HEK293 (cell line): Measurements from ENCODE around the gene CNOT6L.

Experiments used
- CTCF ChIA-PET: fragments of 350-600 bp; formaldehyde crosslinking; extraction: SDS; loops from one replicate; lab custom pipeline; 2021; ENCODE audit warnings: antibody characterized with exemption; lab: Yijun Ruan, JAX
- POLR2A ChIA-PET: fragments of 300-600 bp; formaldehyde crosslinking; extraction: SDS; loops from one replicate; lab custom pipeline; 2020; ENCODE audit warnings: antibody characterized with exemption, inconsistent platforms; lab: Yijun Ruan, JAX
- H3K27ac ChIP-seq: fragments of 200-500 bp; sonication (Bioruptor generic); 2 replicates; pipeline ENCODE4 v1.5.1; 2014; ENCODE audit warnings: low read depth, low read length, control low read depth, inconsistent platforms; ENCODE audit errors: extremely low read depth
- H3K36me3 ChIP-seq, 2 experiments: fragments of 200-500 bp in 1 of 2; sonication (Bioruptor generic) in 1 of 2; 1 replicate in 1 of 2; 2 replicates in 1 of 2; pipeline ENCODE4 v1.5.1; 2014 to 2017; ENCODE audit warnings: inconsistent platforms in 2 of 2, low read length in 2 of 2; ENCODE audit not compliant: control insufficient read depth in 2 of 2, insufficient read depth in 1 of 2
- H3K4me1 ChIP-seq: fragments of 200-500 bp; sonication (Bioruptor generic); 2 replicates; pipeline ENCODE4 v1.5.1; 2014; ENCODE audit warnings: mild to moderate bottlenecking, low read length, inconsistent platforms; ENCODE audit not compliant: control insufficient read depth, insufficient read depth
- H3K4me3 ChIP-seq: 2 replicates; pipeline ENCODE4 v1.5.1; 2011; ENCODE audit warnings: low read depth, mild to moderate bottlenecking, control low read depth, low read length, moderate library complexity
- H3K9me3 ChIP-seq: fragments of 200-500 bp; sonication (Bioruptor generic); 2 replicates; pipeline ENCODE4 v1.5.1; 2014; ENCODE audit warnings: low read depth, low read length, inconsistent platforms; ENCODE audit not compliant: control insufficient read depth, insufficient read depth
- HOXA7 ChIP-seq: sonication (generic); formaldehyde crosslinking; IDR thresholded peaks from 2 replicates; pipeline ENCODE4 v1.8.1; 2022; ENCODE audit warnings: missing genetic modification reagents, borderline replicate concordance
- KLF16 ChIP-seq: fragments of 450-650 bp; formaldehyde crosslinking; IDR thresholded peaks from 2 replicates; pipeline ENCODE4 v1.5.1; 2017; ENCODE audit warnings: missing biosample characterization, missing genetic modification characterization
- OVOL3 ChIP-seq: fragments of 450-650 bp; formaldehyde crosslinking; IDR thresholded peaks from 2 replicates; pipeline ENCODE4 v1.5.1; 2016; ENCODE audit warnings: missing biosample characterization, missing genetic modification characterization
- RBAK ChIP-seq: fragments of 450-650 bp; formaldehyde crosslinking; IDR thresholded peaks from 2 replicates; pipeline ENCODE4 v1.5.1; 2016; ENCODE audit warnings: missing biosample characterization, missing genetic modification characterization
- SP2 ChIP-seq: fragments of 450-650 bp; formaldehyde crosslinking; IDR thresholded peaks from 2 replicates; pipeline ENCODE4 v1.5.1; 2016; ENCODE audit warnings: missing biosample characterization, missing genetic modification characterization
- ZNF214 ChIP-seq: fragments of 450-650 bp; formaldehyde crosslinking; IDR thresholded peaks from 2 replicates; pipeline ENCODE4 v1.5.1; 2017; ENCODE audit warnings: missing biosample characterization, mild to moderate bottlenecking, missing genetic modification characterization, borderline replicate concordance
- ZNF302 ChIP-seq: fragments of 450-650 bp; formaldehyde crosslinking; IDR thresholded peaks from 2 replicates; pipeline ENCODE4 v1.5.1; 2016; ENCODE audit warnings: missing biosample characterization, missing genetic modification characterization, low read depth
- ZNF394 ChIP-seq: fragments of 450-650 bp; formaldehyde crosslinking; IDR thresholded peaks from 2 replicates; pipeline ENCODE4 v1.5.1; 2016; ENCODE audit warnings: missing biosample characterization, missing genetic modification characterization, mild to moderate bottlenecking, moderate library complexity, borderline replicate concordance
- ZNF514 ChIP-seq: fragments of 450-650 bp; formaldehyde crosslinking; IDR thresholded peaks from 2 replicates; pipeline ENCODE4 v1.5.1; 2016; ENCODE audit warnings: missing biosample characterization, missing genetic modification characterization
- ZNF561 ChIP-seq: fragments of 450-650 bp; IDR thresholded peaks from 2 replicates; pipeline ENCODE4 v1.5.1; 2018; ENCODE audit warnings: missing biosample characterization, missing genetic modification characterization, borderline replicate concordance
- ZNF600 ChIP-seq: fragments of 450-650 bp; formaldehyde crosslinking; IDR thresholded peaks from 2 replicates; pipeline ENCODE4 v1.5.1; 2016; ENCODE audit warnings: missing biosample characterization, missing genetic modification characterization
- ZNF776 ChIP-seq: fragments of 450-650 bp; formaldehyde crosslinking; IDR thresholded peaks from 2 replicates; pipeline ENCODE4 v1.5.0; 2017; ENCODE audit warnings: missing biosample characterization, missing genetic modification characterization, borderline replicate concordance
- ZNF792 ChIP-seq: fragments of 450-650 bp; formaldehyde crosslinking; IDR thresholded peaks from 2 replicates; pipeline ENCODE4 v1.5.1; 2016; ENCODE audit warnings: missing biosample characterization, missing genetic modification characterization
- TF ChIP-seq, protein P1 (sequence below): fragments of 450-650 bp; formaldehyde crosslinking; conservative IDR thresholded peaks from 2 replicates; pipeline ENCODE4 v1.5.1; 2016; ENCODE audit warnings: low read depth, missing biosample characterization, missing genetic modification characterization
- TF ChIP-seq, protein P2 (sequence below): fragments of 450-650 bp; formaldehyde crosslinking; IDR thresholded peaks from 2 replicates; pipeline ENCODE4 v1.5.1; 2017; ENCODE audit warnings: missing biosample characterization, mild to moderate bottlenecking, missing genetic modification characterization, moderate library complexity
- TF ChIP-seq, protein P3 (sequence below): fragments of 450-650 bp; formaldehyde crosslinking; IDR thresholded peaks from 2 replicates; pipeline ENCODE4 v1.5.1; 2016; ENCODE audit warnings: missing biosample characterization, missing genetic modification characterization
- TF ChIP-seq, protein P4 (sequence below): fragments of 450-650 bp; formaldehyde crosslinking; IDR thresholded peaks from 2 replicates; pipeline ENCODE4 v1.5.1; 2017; ENCODE audit warnings: missing biosample characterization, missing genetic modification characterization
- TF ChIP-seq, protein P5 (sequence below): fragments of 450-650 bp; formaldehyde crosslinking; IDR thresholded peaks from 2 replicates; pipeline ENCODE4 v1.5.1; 2016; ENCODE audit warnings: missing biosample characterization, missing genetic modification characterization

CNOT6L gene

DNA sequence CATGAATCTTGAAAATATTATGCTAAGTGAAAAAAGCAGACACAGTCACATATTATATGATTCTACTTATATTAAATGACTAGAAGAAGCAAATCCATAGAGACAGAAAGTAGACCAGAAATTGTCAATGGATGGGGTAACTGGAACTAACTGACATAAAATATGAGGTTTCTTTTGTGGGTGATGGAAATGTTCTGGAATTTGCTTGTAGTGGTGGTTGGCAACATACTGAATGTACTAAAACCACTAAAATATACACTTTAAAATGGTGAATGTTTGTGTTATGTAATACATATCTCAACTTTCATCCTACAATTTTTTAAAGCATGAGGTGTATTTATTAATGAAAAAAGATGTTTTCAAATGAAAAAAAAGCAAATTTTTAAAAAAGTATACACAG, 14.7 kb downstream of the CNOT6L start:
- no peaks in the 10 kb centered on the region for H3K9me3 ChIP-seq
- TF ChIP-seq, protein P1, sequence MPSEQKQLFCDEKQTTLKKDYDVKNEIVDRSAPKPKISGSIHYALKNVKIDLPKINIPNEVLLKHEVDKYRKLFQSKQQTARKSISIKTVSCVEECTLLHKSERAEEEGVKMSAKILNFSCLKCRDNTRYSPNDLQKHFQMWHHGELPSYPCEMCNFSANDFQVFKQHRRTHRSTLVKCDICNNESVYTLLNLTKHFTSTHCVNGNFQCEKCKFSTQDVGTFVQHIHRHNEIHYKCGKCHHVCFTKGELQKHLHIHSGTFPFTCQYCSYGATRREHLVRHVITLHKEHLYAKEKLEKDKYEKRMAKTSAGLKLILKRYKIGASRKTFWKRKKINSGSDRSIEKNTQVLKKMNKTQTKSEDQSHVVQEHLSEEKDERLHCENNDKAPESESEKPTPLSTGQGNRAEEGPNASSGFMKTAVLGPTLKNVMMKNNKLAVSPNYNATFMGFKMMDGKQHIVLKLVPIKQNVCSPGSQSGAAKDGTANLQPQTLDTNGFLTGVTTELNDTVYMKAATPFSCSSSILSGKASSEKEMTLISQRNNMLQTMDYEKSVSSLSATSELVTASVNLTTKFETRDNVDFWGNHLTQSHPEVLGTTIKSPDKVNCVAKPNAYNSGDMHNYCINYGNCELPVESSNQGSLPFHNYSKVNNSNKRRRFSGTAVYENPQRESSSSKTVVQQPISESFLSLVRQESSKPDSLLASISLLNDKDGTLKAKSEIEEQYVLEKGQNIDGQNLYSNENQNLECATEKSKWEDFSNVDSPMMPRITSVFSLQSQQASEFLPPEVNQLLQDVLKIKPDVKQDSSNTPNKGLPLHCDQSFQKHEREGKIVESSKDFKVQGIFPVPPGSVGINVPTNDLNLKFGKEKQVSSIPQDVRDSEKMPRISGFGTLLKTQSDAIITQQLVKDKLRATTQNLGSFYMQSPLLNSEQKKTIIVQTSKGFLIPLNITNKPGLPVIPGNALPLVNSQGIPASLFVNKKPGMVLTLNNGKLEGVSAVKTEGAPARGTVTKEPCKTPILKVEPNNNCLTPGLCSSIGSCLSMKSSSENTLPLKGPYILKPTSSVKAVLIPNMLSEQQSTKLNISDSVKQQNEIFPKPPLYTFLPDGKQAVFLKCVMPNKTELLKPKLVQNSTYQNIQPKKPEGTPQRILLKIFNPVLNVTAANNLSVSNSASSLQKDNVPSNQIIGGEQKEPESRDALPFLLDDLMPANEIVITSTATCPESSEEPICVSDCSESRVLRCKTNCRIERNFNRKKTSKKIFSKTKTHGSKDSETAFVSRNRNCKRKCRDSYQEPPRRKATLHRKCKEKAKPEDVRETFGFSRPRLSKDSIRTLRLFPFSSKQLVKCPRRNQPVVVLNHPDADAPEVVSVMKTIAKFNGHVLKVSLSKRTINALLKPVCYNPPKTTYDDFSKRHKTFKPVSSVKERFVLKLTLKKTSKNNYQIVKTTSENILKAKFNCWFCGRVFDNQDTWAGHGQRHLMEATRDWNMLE (tag by site-specific recombination), result no peak
- TF ChIP-seq, protein P2, sequence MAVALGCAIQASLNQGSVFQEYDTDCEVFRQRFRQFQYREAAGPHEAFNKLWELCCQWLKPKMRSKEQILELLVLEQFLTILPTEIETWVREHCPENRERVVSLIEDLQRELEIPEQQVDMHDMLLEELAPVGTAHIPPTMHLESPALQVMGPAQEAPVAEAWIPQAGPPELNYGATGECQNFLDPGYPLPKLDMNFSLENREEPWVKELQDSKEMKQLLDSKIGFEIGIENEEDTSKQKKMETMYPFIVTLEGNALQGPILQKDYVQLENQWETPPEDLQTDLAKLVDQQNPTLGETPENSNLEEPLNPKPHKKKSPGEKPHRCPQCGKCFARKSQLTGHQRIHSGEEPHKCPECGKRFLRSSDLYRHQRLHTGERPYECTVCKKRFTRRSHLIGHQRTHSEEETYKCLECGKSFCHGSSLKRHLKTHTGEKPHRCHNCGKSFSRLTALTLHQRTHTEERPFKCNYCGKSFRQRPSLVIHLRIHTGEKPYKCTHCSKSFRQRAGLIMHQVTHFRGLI (tag by site-specific recombination), result no peak
- no peak for TF ChIP-seq ZNF302 (tag by site-specific recombination)
- TF ChIP-seq ZNF394 (tag by site-specific recombination), result no peak
- TF ChIP-seq ZNF214 (tag by site-specific recombination), result no peak
- no peak for TF ChIP-seq OVOL3 (tag by site-specific recombination)
- no peak for TF ChIP-seq HOXA7 (CRISPR knock-in tag)
- TF ChIP-seq, protein P3, sequence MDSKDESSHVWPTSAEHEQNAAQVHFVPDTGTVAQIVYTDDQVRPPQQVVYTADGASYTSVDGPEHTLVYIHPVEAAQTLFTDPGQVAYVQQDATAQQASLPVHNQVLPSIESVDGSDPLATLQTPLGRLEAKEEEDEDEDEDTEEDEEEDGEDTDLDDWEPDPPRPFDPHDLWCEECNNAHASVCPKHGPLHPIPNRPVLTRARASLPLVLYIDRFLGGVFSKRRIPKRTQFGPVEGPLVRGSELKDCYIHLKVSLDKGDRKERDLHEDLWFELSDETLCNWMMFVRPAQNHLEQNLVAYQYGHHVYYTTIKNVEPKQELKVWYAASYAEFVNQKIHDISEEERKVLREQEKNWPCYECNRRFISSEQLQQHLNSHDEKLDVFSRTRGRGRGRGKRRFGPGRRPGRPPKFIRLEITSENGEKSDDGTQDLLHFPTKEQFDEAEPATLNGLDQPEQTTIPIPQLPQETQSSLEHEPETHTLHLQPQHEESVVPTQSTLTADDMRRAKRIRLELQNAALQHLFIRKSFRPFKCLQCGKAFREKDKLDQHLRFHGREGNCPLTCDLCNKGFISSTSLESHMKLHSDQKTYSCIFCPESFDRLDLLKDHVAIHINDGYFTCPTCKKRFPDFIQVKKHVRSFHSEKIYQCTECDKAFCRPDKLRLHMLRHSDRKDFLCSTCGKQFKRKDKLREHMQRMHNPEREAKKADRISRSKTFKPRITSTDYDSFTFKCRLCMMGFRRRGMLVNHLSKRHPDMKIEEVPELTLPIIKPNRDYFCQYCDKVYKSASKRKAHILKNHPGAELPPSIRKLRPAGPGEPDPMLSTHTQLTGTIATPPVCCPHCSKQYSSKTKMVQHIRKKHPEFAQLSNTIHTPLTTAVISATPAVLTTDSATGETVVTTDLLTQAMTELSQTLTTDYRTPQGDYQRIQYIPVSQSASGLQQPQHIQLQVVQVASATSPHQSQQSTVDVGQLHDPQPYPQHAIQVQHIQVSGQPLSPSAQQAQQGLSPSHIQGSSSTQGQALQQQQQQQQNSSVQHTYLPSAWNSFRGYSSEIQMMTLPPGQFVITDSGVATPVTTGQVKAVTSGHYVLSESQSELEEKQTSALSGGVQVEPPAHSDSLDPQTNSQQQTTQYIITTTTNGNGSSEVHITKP (tag by site-specific recombination), result no peak
- no peak for TF ChIP-seq ZNF561
- TF ChIP-seq ZNF600, result no peak
- TF ChIP-seq ZNF514 (tag by site-specific recombination), result no peak
- no peak for TF ChIP-seq ZNF792 (tag by site-specific recombination)
- TF ChIP-seq, protein P4, sequence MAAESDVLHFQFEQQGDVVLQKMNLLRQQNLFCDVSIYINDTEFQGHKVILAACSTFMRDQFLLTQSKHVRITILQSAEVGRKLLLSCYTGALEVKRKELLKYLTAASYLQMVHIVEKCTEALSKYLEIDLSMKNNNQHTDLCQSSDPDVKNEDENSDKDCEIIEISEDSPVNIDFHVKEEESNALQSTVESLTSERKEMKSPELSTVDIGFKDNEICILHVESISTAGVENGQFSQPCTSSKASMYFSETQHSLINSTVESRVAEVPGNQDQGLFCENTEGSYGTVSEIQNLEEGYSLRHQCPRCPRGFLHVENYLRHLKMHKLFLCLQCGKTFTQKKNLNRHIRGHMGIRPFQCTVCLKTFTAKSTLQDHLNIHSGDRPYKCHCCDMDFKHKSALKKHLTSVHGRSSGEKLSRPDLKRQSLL (tag by site-specific recombination), result no peak
- no peak for TF ChIP-seq KLF16 (tag by site-specific recombination)
- no peak for TF ChIP-seq SP2 (tag by site-specific recombination)
- TF ChIP-seq, protein P5, sequence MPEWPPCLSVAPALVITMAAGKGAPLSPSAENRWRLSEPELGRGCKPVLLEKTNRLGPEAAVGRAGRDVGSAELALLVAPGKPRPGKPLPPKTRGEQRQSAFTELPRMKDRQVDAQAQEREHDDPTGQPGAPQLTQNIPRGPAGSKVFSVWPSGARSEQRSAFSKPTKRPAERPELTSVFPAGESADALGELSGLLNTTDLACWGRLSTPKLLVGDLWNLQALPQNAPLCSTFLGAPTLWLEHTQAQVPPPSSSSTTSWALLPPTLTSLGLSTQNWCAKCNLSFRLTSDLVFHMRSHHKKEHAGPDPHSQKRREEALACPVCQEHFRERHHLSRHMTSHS (tag by site-specific recombination), result no peak
- no peak for TF ChIP-seq RBAK (tag by site-specific recombination)
- TF ChIP-seq ZNF776 (tag by site-specific recombination), result no peak
- no peak overlapping the region for H3K27ac ChIP-seq
- peaks cover 6% of the 10 kb centered on the region for H3K4me1 ChIP-seq
- H3K36me3 ChIP-seq, result no peaks in the 10 kb centered on the region
- ChIA-PET CTCF (no interaction called here), POLR2A (no interaction called here)
- H3K4me3 ChIP-seq, result no peak overlapping the region
